Measurements from ENCODE around the gene BLOC1S1.
A peak's percentile ranks its signal among the peaks of the same experiment; 100 is the strongest.

The BLOC1S1 gene

GRCh38 chr12:55708695-55709233, 7.1 kb upstream of the BLOC1S1 start:
- TF ChIP-seq POLR2A (IDR thresholded peaks at IDR 0.05; ENCODE audit: low read length) (no peak), GATA1 (IDR thresholded peaks at IDR 0.05; ENCODE audit: low read depth, low read length) (no peak)
- no peak for DNase-seq

GRCh38 chr12:55711786-55712553, 3.9 kb upstream of the BLOC1S1 start:
- DNase-seq, result no peak
- TF ChIP-seq GATA1 (IDR thresholded peaks at IDR 0.05; ENCODE audit: low read depth, low read length), result no peak
- TF ChIP-seq POLR2A (IDR thresholded peaks at IDR 0.05; ENCODE audit: low read length), result no peak

DNA sequence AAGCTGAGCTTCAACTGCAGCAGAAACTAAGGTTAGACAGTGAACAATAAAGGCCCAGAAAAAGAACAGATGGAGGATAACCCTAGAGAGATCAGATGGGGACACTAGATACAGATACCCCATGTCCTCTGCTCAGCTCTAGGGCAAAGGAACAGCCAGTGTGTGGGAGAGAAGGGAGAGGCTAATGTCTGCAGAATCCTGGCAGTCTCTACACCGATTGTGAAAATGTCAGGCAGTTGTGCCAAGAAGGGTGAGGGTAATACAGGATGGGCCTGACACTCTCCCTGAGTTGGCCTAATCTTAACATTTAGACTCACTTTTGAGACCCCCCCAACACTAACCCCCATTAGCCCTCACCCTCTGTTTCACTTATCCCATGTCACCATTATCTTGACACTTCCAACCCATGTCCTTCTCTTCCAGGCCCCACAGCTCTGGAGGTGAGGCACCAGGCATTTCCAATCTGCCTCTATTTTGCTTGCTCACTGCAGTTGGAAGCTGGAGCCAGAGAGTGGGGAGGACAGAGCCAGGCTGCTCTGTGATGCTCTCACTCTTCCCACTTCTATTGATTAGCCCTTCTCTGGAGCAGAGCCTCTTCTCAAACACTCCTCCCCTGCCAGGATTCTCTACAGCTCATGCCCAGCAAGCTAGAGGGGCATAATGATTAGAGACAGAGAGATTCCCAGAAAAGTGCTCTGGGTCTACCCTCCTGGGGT, 3.0 kb upstream of the BLOC1S1 start:
- no peak for TF ChIP-seq GATA1 (IDR thresholded peaks at IDR 0.05; ENCODE audit: low read depth, low read length)
- TF ChIP-seq POLR2A (IDR thresholded peaks at IDR 0.05; ENCODE audit: low read length), result no peak
- DNase-seq, result no peak

- DNase-seq, result no peak
- TF ChIP-seq POLR2A (IDR thresholded peaks at IDR 0.05; ENCODE audit: low read length), result no peak
- no peak for TF ChIP-seq GATA1 (IDR thresholded peaks at IDR 0.05; ENCODE audit: low read depth, low read length)
These were observed 2.1 kb upstream of the BLOC1S1 start for GRCh38 chr12:55713721-55714120.

- no peak for TF ChIP-seq POLR2A (IDR thresholded peaks at IDR 0.05; ENCODE audit: low read length)
- TF ChIP-seq GATA1 (IDR thresholded peaks at IDR 0.05; ENCODE audit: low read depth, low read length), result no peak
- DNase-seq, result no peak
These were observed 579 bp upstream of the BLOC1S1 start for GRCh38 chr12:55715169-55715764.

- TF ChIP-seq GATA1 (IDR thresholded peaks at IDR 0.05; ENCODE audit: low read depth, low read length) (no peak), POLR2A (IDR thresholded peaks at IDR 0.05; ENCODE audit: low read length) (no peak)
- no peak for DNase-seq
These were observed 724 bp downstream of the BLOC1S1 start for GRCh38 chr12:55716582-55716957.

DNA sequence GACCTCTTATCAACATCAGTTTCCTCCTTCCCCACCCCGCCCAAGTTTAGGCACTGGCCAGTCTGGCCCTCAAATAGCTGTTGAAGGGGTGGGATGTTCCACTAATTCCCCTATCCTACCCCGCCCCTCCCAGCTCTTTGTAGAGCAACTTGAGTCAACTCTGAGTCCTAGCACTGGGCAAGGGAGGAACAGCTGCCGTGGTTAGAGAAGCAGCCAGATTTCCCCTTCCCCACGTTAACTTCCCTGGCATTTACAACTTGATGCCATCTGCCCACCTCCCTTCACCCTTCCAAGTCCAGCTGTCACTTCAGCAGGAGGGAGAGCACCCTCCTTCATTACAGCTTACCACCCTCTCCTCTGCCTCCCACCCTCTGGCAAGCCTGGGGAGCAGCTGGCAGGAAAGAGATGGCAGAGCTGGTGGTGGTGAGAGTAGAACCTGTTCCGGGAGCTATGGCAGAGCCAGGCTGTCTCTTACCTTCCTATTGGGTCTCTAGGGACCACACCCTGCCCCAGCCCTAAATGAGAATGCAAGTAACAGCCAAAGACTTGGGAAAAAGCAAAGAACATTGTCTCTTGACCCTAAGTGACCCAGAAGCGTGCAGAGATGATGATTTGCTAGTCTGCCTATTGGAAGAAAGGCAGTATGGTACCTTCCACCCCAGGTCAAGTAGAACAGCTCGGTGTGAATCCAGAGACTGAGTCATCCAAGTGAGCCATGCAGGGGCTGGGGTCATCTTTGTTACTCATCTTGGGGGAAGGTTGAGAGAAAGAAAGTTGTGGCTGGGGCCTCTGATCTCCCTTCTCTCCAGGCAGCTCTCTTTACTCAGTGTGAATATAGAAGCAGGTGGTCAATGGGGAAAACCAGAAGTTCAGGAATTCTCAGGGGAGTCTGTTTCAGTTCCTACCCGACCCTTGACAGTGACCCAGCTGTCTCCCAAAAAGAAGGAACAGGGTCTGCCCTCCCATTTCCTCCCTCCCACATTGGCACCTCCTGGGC, 1.5 kb downstream of the BLOC1S1 start:
- peak; percentile 45 to 51 for DNase-seq
- TF ChIP-seq GATA1 (IDR thresholded peaks at IDR 0.05; ENCODE audit: low read depth, low read length) (no peak), POLR2A (IDR thresholded peaks at IDR 0.05; ENCODE audit: low read length) (no peak)

DNA sequence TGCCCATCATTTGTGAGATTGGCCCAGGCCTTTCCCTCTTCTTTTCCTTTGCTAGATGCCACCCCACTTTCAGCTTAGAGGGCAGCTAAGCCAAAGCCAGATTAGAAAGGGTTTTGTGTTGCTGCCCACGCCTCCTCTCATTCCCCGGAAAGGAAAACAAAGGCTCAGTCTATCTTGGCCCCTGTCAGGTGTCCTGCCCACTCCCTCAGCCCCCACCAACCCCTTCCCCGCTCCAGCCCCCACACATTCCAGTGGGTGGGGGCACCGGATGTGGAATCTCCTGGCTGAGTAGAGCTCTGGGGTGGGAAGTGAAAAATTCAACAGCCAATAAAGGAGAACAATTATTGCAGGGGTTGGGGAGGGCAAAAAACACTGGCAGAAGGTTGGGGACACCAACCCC, 2.2 kb downstream of the BLOC1S1 start:
- no peak for DNase-seq
- TF ChIP-seq GATA1 (IDR thresholded peaks at IDR 0.05; ENCODE audit: low read depth, low read length) (no peak), POLR2A (IDR thresholded peaks at IDR 0.05; ENCODE audit: low read length) (no peak)

GRCh38 chr12:55718624-55719275, 2.9 kb downstream of the BLOC1S1 start:
- TF ChIP-seq GATA1 (IDR thresholded peaks at IDR 0.05; ENCODE audit: low read depth, low read length) (no peak), POLR2A (IDR thresholded peaks at IDR 0.05; ENCODE audit: low read length) (no peak)
- DNase-seq, result no peak

- DNase-seq, result no peak
- TF ChIP-seq POLR2A (IDR thresholded peaks at IDR 0.05; ENCODE audit: low read length) (no peak), GATA1 (IDR thresholded peaks at IDR 0.05; ENCODE audit: low read depth, low read length) (no peak)
These were observed 3.5 kb downstream of the BLOC1S1 start for GRCh38 chr12:55719371-55719770.

GRCh38 chr12:55720071-55720564, 4.3 kb downstream of the BLOC1S1 start, which contains the start of gene RDH5:
Gene RDH5 (plus strand): TSS chr12:55720393. CDS start chr12:55721185, 792 bp downstream.
- no peak for TF ChIP-seq POLR2A (IDR thresholded peaks at IDR 0.05; ENCODE audit: low read length)
- no peak for DNase-seq

DNA sequence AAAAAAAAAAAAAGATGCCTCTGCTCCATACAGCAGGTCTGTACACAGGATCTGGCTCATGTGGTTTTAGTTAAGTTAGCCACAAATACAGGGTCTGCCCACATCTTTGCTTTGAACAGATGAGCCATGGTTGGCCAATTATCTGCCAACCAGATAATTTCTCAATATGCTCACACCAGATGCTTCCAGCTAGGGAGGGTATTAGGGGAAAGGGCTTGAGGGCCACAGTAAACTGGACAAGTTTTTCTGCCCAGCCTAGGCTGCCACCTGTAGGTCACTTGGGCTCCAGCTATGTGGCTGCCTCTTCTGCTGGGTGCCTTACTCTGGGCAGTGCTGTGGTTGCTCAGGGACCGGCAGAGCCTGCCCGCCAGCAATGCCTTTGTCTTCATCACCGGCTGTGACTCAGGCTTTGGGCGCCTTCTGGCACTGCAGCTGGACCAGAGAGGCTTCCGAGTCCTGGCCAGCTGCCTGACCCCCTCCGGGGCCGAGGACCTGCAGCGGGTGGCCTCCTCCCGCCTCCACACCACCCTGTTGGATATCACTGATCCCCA, 5.1 kb downstream of the BLOC1S1 start:
- peak; percentile 24 to 34 for DNase-seq
- TF ChIP-seq POLR2A (IDR thresholded peaks at IDR 0.05; ENCODE audit: low read length) (peak; percentile 19), GATA1 (IDR thresholded peaks at IDR 0.05; ENCODE audit: low read depth, low read length) (no peak)
